HEK293 (cell line): ENCODE data around the gene ZNF550.

ENCODE experiments used
- FEZF1 ChIP-seq: fragments of 450-650 bp; formaldehyde crosslinking; IDR thresholded peaks from 2 replicates; pipeline ENCODE4 v1.5.1; 2016; ENCODE audit warnings: missing biosample characterization, missing genetic modification characterization
- HOXD13 ChIP-seq: sonication (generic); formaldehyde crosslinking; IDR thresholded peaks from 2 replicates; pipeline ENCODE4 v1.8.0; 2022; ENCODE audit warnings: missing genetic modification reagents, borderline replicate concordance
- KLF10 ChIP-seq: fragments of 450-650 bp; IDR thresholded peaks from 2 replicates; pipeline ENCODE4 v1.5.1; 2018; ENCODE audit warnings: missing biosample characterization, mild to moderate bottlenecking, missing genetic modification characterization
- KLF8 ChIP-seq: fragments of 450-650 bp; formaldehyde crosslinking; IDR thresholded peaks from 2 replicates; pipeline ENCODE4 v1.5.1; 2016; ENCODE audit warnings: missing biosample characterization, missing genetic modification characterization
- RBAK ChIP-seq: fragments of 450-650 bp; formaldehyde crosslinking; IDR thresholded peaks from 2 replicates; pipeline ENCODE4 v1.5.1; 2016; ENCODE audit warnings: missing biosample characterization, missing genetic modification characterization
- REPIN1 ChIP-seq: fragments of 450-650 bp; formaldehyde crosslinking; IDR thresholded peaks from 2 replicates; pipeline ENCODE4 v1.5.1; 2017; ENCODE audit warnings: missing biosample characterization, missing genetic modification characterization, low read depth
- SCRT1 ChIP-seq: fragments of 450-650 bp; formaldehyde crosslinking; IDR thresholded peaks from 2 replicates; pipeline ENCODE4 v1.5.1; 2016; ENCODE audit warnings: missing biosample characterization, missing genetic modification characterization, borderline replicate concordance
- SP2 ChIP-seq: fragments of 450-650 bp; formaldehyde crosslinking; IDR thresholded peaks from 2 replicates; pipeline ENCODE4 v1.5.1; 2016; ENCODE audit warnings: missing biosample characterization, missing genetic modification characterization
- SP3 ChIP-seq: fragments of 450-650 bp; formaldehyde crosslinking; IDR thresholded peaks from 2 replicates; pipeline ENCODE4 v1.5.1; 2016; ENCODE audit warnings: missing biosample characterization, missing genetic modification characterization
- ZNF112 ChIP-seq: fragments of 450-650 bp; formaldehyde crosslinking; IDR thresholded peaks from 2 replicates; pipeline ENCODE4 v1.5.0; 2017; ENCODE audit warnings: missing biosample characterization, missing genetic modification characterization
- ZNF114 ChIP-seq: fragments of 450-650 bp; formaldehyde crosslinking; IDR thresholded peaks from 2 replicates; pipeline ENCODE4 v1.5.0; 2017; ENCODE audit warnings: missing biosample characterization, missing genetic modification characterization
- ZNF121 ChIP-seq: fragments of 450-650 bp; formaldehyde crosslinking; IDR thresholded peaks from 2 replicates; pipeline ENCODE4 v1.5.1; 2016; ENCODE audit warnings: missing biosample characterization, missing genetic modification characterization
- ZNF146 ChIP-seq: fragments of 450-650 bp; formaldehyde crosslinking; IDR thresholded peaks from 2 replicates; pipeline ENCODE4 v1.5.1; 2016; ENCODE audit warnings: missing biosample characterization, missing genetic modification characterization
- ZNF341 ChIP-seq: fragments of 450-650 bp; formaldehyde crosslinking; IDR thresholded peaks from 2 replicates; pipeline ENCODE4; 2016; ENCODE audit warnings: low read depth, missing biosample characterization, missing genetic modification characterization
- ZNF350 ChIP-seq: fragments of 450-650 bp; formaldehyde crosslinking; IDR thresholded peaks from 2 replicates; pipeline ENCODE4 v1.5.0; 2017; ENCODE audit warnings: missing biosample characterization, mild to moderate bottlenecking, missing genetic modification characterization
- ZNF404 ChIP-seq: fragments of 450-650 bp; formaldehyde crosslinking; IDR thresholded peaks from 2 replicates; pipeline ENCODE4 v1.5.1; 2017; ENCODE audit warnings: missing biosample characterization, missing genetic modification characterization
- ZNF501 ChIP-seq: fragments of 450-650 bp; formaldehyde crosslinking; IDR thresholded peaks from 2 replicates; pipeline ENCODE4 v1.5.1; 2016; ENCODE audit warnings: missing biosample characterization, missing genetic modification characterization
- ZNF521 ChIP-seq: fragments of 450-650 bp; formaldehyde crosslinking; IDR thresholded peaks from 2 replicates; pipeline ENCODE4 v1.5.1; 2017; ENCODE audit warnings: missing biosample characterization, mild to moderate bottlenecking, missing genetic modification characterization
- ZNF529 ChIP-seq: fragments of 450-650 bp; formaldehyde crosslinking; IDR thresholded peaks from 2 replicates; pipeline ENCODE4 v1.5.1; 2017; ENCODE audit warnings: missing genetic modification characterization, missing biosample characterization; ENCODE audit not compliant: insufficient replicate concordance
- ZNF548 ChIP-seq: fragments of 450-650 bp; formaldehyde crosslinking; IDR thresholded peaks from 2 replicates; pipeline ENCODE4 v1.5.1; 2016; ENCODE audit warnings: missing biosample characterization, missing genetic modification characterization
- ZNF626 ChIP-seq: fragments of 450-650 bp; sonication (Bioruptor Pico); formaldehyde crosslinking; IDR thresholded peaks from 2 replicates; pipeline ENCODE4 v1.5.1; 2018; ENCODE audit warnings: missing biosample characterization, missing genetic modification characterization, inconsistent platforms
- ZNF660 ChIP-seq: fragments of 450-650 bp; IDR thresholded peaks from 2 replicates; pipeline ENCODE4 v1.5.1; 2018; ENCODE audit warnings: missing biosample characterization, mild to moderate bottlenecking, missing genetic modification characterization
- ZNF670 ChIP-seq: fragments of 450-650 bp; formaldehyde crosslinking; IDR thresholded peaks from 2 replicates; pipeline ENCODE4 v1.5.1; 2016; ENCODE audit warnings: missing biosample characterization, missing genetic modification characterization, low read depth
- ZSCAN30 ChIP-seq: fragments of 450-650 bp; IDR thresholded peaks from 2 replicates; pipeline ENCODE4 v1.5.1; 2018; ENCODE audit warnings: missing biosample characterization, mild to moderate bottlenecking, missing genetic modification characterization, moderate library complexity
- ZXDB ChIP-seq: fragments of 450-650 bp; formaldehyde crosslinking; IDR thresholded peaks from 2 replicates; pipeline ENCODE4 v1.5.1; 2016; ENCODE audit warnings: missing biosample characterization, missing genetic modification characterization
- TF ChIP-seq, protein P1 (sequence below): fragments of 450-650 bp; formaldehyde crosslinking; IDR thresholded peaks from 2 replicates; pipeline ENCODE4 v1.5.1; 2016; ENCODE audit warnings: missing biosample characterization, missing genetic modification characterization, borderline replicate concordance
- TF ChIP-seq, protein P2 (sequence below): fragments of 450-650 bp; formaldehyde crosslinking; IDR thresholded peaks from 2 replicates; pipeline ENCODE4 v1.5.1; 2016; ENCODE audit warnings: missing biosample characterization, missing genetic modification characterization
- TF ChIP-seq, protein P3 (sequence below): fragments of 450-650 bp; formaldehyde crosslinking; conservative IDR thresholded peaks from 2 replicates; pipeline ENCODE4 v1.5.1; 2016; ENCODE audit warnings: low read depth, missing biosample characterization, missing genetic modification characterization
- TF ChIP-seq, protein P4 (sequence below): fragments of 450-650 bp; formaldehyde crosslinking; IDR thresholded peaks from 2 replicates; pipeline ENCODE4 v1.5.1; 2016; ENCODE audit warnings: missing biosample characterization, missing genetic modification characterization

ZNF550 gene

DNA sequence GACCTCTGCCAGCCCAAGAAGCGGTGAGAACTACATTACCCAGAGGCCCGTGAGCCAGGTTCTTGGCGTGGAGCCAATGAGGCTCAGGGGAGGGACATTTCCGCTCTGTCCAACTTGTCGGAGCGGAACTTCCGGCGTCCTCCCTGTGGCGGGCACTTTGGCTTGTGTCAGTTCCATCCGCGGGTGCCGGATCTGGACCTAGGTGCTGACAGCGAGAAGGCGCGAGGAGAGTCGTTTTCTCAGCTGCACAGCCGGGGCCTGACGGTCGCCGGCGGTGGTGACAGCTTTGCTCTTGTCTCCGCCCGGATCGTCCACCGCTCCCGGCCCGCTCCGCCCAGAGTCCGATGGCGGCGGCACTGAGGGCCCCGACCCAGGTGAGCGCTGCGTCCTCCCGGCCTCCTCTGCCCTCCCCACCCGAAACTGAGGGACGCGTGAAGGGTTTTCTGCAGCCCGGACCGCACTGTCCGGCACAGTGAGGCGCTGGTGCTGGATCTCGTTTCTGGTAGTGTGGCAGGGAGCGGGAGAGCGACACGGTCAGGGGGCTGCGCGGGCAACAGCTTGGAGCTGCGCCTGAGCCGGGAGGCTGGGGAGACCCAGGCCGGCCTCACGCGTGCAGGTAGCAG, 40.2 kb upstream of the ZNF550 start, which contains the start of gene ZNF530 (continued):
- TF ChIP-seq, protein P1, sequence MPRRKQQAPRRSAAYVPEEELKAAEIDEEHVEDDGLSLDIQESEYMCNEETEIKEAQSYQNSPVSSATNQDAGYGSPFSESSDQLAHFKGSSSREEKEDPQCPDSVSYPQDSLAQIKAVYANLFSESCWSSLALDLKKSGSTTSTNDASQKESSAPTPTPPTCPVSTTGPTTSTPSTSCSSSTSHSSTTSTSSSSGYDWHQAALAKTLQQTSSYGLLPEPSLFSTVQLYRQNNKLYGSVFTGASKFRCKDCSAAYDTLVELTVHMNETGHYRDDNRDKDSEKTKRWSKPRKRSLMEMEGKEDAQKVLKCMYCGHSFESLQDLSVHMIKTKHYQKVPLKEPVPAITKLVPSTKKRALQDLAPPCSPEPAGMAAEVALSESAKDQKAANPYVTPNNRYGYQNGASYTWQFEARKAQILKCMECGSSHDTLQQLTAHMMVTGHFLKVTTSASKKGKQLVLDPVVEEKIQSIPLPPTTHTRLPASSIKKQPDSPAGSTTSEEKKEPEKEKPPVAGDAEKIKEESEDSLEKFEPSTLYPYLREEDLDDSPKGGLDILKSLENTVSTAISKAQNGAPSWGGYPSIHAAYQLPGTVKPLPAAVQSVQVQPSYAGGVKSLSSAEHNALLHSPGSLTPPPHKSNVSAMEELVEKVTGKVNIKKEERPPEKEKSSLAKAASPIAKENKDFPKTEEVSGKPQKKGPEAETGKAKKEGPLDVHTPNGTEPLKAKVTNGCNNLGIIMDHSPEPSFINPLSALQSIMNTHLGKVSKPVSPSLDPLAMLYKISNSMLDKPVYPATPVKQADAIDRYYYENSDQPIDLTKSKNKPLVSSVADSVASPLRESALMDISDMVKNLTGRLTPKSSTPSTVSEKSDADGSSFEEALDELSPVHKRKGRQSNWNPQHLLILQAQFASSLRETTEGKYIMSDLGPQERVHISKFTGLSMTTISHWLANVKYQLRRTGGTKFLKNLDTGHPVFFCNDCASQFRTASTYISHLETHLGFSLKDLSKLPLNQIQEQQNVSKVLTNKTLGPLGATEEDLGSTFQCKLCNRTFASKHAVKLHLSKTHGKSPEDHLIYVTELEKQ (tag by site-specific recombination), result peak; percentile 37; the same call in 1 of the 2 replicates
- TF ChIP-seq ZNF146, result no peak
- TF ChIP-seq ZNF626, result no peak; the same call in 1 of the 2 replicates
- TF ChIP-seq SCRT1, result peak; percentile 60; the same call in 1 of the 2 replicates
- TF ChIP-seq ZNF404 (tag by site-specific recombination), result no peak
- TF ChIP-seq ZNF112 (tag by site-specific recombination), result peak; percentile 63; the same call in 1 of the 2 replicates
- TF ChIP-seq ZNF529, result no peak
- TF ChIP-seq SP3 (tag by site-specific recombination), result peak; percentile 70
- TF ChIP-seq, protein P2, sequence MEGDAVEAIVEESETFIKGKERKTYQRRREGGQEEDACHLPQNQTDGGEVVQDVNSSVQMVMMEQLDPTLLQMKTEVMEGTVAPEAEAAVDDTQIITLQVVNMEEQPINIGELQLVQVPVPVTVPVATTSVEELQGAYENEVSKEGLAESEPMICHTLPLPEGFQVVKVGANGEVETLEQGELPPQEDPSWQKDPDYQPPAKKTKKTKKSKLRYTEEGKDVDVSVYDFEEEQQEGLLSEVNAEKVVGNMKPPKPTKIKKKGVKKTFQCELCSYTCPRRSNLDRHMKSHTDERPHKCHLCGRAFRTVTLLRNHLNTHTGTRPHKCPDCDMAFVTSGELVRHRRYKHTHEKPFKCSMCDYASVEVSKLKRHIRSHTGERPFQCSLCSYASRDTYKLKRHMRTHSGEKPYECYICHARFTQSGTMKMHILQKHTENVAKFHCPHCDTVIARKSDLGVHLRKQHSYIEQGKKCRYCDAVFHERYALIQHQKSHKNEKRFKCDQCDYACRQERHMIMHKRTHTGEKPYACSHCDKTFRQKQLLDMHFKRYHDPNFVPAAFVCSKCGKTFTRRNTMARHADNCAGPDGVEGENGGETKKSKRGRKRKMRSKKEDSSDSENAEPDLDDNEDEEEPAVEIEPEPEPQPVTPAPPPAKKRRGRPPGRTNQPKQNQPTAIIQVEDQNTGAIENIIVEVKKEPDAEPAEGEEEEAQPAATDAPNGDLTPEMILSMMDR (tag by site-specific recombination), result no peak; the same call in none of the 2 replicates
- peak; percentile 67; the same call in 1 of the 2 replicates for TF ChIP-seq ZNF350
- TF ChIP-seq ZNF548 (tag by site-specific recombination), result no peak
- TF ChIP-seq RBAK (tag by site-specific recombination), result no peak
- TF ChIP-seq ZSCAN30, result peak; percentile 59
- TF ChIP-seq ZNF501 (tag by site-specific recombination), result no peak
- TF ChIP-seq ZXDB, result peak; percentile 60
- TF ChIP-seq REPIN1 (tag by site-specific recombination), result no peak
- no peak for TF ChIP-seq ZNF670
- TF ChIP-seq FEZF1, result no peak
- TF ChIP-seq ZNF521, result no peak
- TF ChIP-seq SP2 (tag by site-specific recombination), result peak; percentile 78
- TF ChIP-seq ZNF660 (tag by site-specific recombination), result peak; percentile 98
- TF ChIP-seq KLF8 (tag by site-specific recombination), result peak; percentile 70; the same call in 1 of the 2 replicates
- TF ChIP-seq, protein P3, sequence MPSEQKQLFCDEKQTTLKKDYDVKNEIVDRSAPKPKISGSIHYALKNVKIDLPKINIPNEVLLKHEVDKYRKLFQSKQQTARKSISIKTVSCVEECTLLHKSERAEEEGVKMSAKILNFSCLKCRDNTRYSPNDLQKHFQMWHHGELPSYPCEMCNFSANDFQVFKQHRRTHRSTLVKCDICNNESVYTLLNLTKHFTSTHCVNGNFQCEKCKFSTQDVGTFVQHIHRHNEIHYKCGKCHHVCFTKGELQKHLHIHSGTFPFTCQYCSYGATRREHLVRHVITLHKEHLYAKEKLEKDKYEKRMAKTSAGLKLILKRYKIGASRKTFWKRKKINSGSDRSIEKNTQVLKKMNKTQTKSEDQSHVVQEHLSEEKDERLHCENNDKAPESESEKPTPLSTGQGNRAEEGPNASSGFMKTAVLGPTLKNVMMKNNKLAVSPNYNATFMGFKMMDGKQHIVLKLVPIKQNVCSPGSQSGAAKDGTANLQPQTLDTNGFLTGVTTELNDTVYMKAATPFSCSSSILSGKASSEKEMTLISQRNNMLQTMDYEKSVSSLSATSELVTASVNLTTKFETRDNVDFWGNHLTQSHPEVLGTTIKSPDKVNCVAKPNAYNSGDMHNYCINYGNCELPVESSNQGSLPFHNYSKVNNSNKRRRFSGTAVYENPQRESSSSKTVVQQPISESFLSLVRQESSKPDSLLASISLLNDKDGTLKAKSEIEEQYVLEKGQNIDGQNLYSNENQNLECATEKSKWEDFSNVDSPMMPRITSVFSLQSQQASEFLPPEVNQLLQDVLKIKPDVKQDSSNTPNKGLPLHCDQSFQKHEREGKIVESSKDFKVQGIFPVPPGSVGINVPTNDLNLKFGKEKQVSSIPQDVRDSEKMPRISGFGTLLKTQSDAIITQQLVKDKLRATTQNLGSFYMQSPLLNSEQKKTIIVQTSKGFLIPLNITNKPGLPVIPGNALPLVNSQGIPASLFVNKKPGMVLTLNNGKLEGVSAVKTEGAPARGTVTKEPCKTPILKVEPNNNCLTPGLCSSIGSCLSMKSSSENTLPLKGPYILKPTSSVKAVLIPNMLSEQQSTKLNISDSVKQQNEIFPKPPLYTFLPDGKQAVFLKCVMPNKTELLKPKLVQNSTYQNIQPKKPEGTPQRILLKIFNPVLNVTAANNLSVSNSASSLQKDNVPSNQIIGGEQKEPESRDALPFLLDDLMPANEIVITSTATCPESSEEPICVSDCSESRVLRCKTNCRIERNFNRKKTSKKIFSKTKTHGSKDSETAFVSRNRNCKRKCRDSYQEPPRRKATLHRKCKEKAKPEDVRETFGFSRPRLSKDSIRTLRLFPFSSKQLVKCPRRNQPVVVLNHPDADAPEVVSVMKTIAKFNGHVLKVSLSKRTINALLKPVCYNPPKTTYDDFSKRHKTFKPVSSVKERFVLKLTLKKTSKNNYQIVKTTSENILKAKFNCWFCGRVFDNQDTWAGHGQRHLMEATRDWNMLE, result peak; percentile 97
- TF ChIP-seq ZNF121, result no peak
- TF ChIP-seq ZNF341, result no peak; the same call in 1 of the 2 replicates
- TF ChIP-seq, protein P4, sequence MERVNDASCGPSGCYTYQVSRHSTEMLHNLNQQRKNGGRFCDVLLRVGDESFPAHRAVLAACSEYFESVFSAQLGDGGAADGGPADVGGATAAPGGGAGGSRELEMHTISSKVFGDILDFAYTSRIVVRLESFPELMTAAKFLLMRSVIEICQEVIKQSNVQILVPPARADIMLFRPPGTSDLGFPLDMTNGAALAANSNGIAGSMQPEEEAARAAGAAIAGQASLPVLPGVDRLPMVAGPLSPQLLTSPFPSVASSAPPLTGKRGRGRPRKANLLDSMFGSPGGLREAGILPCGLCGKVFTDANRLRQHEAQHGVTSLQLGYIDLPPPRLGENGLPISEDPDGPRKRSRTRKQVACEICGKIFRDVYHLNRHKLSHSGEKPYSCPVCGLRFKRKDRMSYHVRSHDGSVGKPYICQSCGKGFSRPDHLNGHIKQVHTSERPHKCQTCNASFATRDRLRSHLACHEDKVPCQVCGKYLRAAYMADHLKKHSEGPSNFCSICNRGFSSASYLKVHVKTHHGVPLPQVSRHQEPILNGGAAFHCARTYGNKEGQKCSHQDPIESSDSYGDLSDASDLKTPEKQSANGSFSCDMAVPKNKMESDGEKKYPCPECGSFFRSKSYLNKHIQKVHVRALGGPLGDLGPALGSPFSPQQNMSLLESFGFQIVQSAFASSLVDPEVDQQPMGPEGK (tag by site-specific recombination), result peak; percentile 37; the same call in 1 of the 2 replicates
- TF ChIP-seq ZNF114 (tag by site-specific recombination), result no peak
- no peak for TF ChIP-seq HOXD13 (CRISPR knock-in tag)
- TF ChIP-seq KLF10 (tag by site-specific recombination), result 0 out of 2 replicates have a peak, but pooled peaks have one; percentile 50
